ENCODE data around the gene LEF1. TPM values are rescaled to one million over a fixed set of nuclear protein-coding genes. Genes with fewer than 3 reads are reported as not detected.

The LEF1 gene
- total and polyA plus RNA-seq, 2 experiments from 2014 or later = 0.50 to 0.73 TPM

- TF ChIP-seq ZNF462 (CRISPR knock-in tag; IDR thresholded peaks at IDR 0.05) (no peak), POLR2AphosphoS5 (IDR thresholded peaks at IDR 0.05; ENCODE audit: low read depth) (no peak), NANOG (IDR thresholded peaks at IDR 0.05; ENCODE audit: borderline replicate concordance) (no peak), STAT1 (IDR thresholded peaks at IDR 0.05; ENCODE audit: unreplicated experiment) (no peak), CREB1 (CRISPR knock-in tag; IDR thresholded peaks at IDR 0.05; ENCODE audit: low read depth) (no peak), EZH2 (IDR thresholded peaks at IDR 0.05; ENCODE audit: low read depth, unreplicated experiment) (no peak), ZNF114 (CRISPR knock-in tag; IDR thresholded peaks at IDR 0.05) (no peak), JUNB (IDR thresholded peaks at IDR 0.05; ENCODE audit: unreplicated experiment) (no peak), CTCF (conservative IDR thresholded peaks at IDR 0.05; ENCODE audit: low read depth in 2 of 2) (no peak)
Observed at GRCh38 chr4:108213308-108213707, 44.6 kb upstream of the LEF1 start (continued).

Measured in GM23338 (cell line).